IPS-18c (cell line): ENCODE data around the gene DUSP1.

Experiments used
- H3K4me3 ChIP-seq: 2 replicates; pipeline ENCODE4 v1.7.0; 2013; ENCODE audit warnings: low read depth, mild to moderate bottlenecking, low read length, moderate library complexity; ENCODE audit not compliant: insufficient read depth
- H3K9me3 ChIP-seq: one replicate; pipeline ENCODE4 v1.6.1; 2013; ENCODE audit warnings: mild to moderate bottlenecking, low read length, moderate library complexity; ENCODE audit not compliant: control insufficient read depth, insufficient read depth

Gene DUSP1

GRCh38 chr5:172723508-172723907 is 47.5 kb downstream of the DUSP1 start:
- Histone ChIP-seq H3K4me3 (no peak overlapping the region), H3K9me3 (no peaks in the 10 kb centered on the region)

- H3K4me3 ChIP-seq = no peak overlapping the region
Observed at GRCh38 chr5:172722327-172722815, 48.6 kb downstream of the DUSP1 start.

GRCh38 chr5:172721455-172722326 is 49.3 kb downstream of the DUSP1 start:
- no peak overlapping the region for H3K4me3 ChIP-seq
- no peaks in the 10 kb centered on the region for H3K9me3 ChIP-seq

More at GRCh38 chr5:172722327-172722815, 48.6 kb downstream of the DUSP1 start:
- H3K9me3 ChIP-seq = no peaks in the 10 kb centered on the region

DNA sequence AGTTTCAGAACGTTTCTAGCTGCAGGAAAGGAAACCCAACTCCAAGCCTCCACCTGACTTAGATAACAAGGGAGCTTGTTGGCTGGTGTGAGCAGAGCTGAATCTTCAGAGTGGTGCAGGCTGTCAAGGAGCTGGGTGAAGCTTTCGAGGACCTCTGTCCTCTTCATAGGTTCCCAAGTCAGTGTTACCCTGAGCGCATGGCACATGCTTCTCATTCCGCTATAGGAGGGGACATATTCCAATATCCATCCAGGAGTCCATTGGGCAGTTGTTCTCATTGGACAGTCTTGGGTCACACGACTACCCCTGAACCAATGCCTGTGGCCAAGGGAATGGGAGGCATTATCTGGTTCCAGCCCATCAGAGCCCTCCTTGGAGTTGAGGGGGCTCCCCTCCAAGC is 50.3 kb downstream of the DUSP1 start:
- Histone ChIP-seq H3K4me3 (no peak overlapping the region), H3K9me3 (no peaks in the 10 kb centered on the region)

DNA sequence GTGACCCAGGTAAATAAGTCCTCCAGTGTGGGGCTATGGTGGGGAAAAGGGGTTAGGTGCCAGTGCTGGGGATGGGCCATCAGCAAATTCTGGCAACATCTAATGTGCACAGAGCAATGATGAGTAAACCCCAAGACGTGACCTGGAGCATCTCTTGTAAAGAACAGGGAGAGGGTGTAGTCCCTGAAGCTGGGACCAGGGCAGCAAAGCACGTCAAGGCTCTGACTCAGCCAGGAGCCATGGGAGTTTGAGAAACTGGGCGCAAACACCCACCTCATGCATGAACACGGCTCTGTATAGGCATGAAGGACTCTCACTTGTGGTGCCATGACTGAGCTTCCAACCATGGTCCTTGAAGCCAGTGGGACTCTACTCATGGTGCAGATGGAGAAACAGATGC is 51.8 kb downstream of the DUSP1 start:
- no peaks in the 10 kb centered on the region for H3K9me3 ChIP-seq
- H3K4me3 ChIP-seq = no peak overlapping the region

- no peak overlapping the region for H3K4me3 ChIP-seq
- H3K9me3 ChIP-seq = no peaks in the 10 kb centered on the region
Observed at GRCh38 chr5:172718527-172719114, 52.4 kb downstream of the DUSP1 start.
